RWPE1 (cell line): ENCODE data around the gene DIP2A.

Experiments used
- CTCF ChIA-PET: fragments of 350-600 bp; sonication (Branson Sonifier 250); formaldehyde crosslinking; extraction: SDS; loops from one replicate; lab custom pipeline; 2021; lab: Yijun Ruan, JAX
- POLR2A ChIA-PET: fragments of 400-600 bp; formaldehyde crosslinking; extraction: SDS; loops from one replicate; lab custom pipeline; 2020; ENCODE audit warnings: antibody characterized with exemption; ENCODE audit not compliant: low non-redundant PET; lab: Yijun Ruan, JAX
- DNase-seq: peaks from one replicate; pipeline ENCODE4 v3.0.0; 2012; ENCODE audit warnings: low spot score
- H3K27ac ChIP-seq: fragments of 450-650 bp; 2 replicates; pipeline ENCODE4 v1.5.1; 2017
- TF ChIP-seq, protein P1 (sequence below): fragments of 450-650 bp; conservative IDR thresholded peaks from 2 replicates; pipeline ENCODE4 v1.5.1; 2017; ENCODE audit warnings: low read depth, mild to moderate bottlenecking

DIP2A gene, protein sequence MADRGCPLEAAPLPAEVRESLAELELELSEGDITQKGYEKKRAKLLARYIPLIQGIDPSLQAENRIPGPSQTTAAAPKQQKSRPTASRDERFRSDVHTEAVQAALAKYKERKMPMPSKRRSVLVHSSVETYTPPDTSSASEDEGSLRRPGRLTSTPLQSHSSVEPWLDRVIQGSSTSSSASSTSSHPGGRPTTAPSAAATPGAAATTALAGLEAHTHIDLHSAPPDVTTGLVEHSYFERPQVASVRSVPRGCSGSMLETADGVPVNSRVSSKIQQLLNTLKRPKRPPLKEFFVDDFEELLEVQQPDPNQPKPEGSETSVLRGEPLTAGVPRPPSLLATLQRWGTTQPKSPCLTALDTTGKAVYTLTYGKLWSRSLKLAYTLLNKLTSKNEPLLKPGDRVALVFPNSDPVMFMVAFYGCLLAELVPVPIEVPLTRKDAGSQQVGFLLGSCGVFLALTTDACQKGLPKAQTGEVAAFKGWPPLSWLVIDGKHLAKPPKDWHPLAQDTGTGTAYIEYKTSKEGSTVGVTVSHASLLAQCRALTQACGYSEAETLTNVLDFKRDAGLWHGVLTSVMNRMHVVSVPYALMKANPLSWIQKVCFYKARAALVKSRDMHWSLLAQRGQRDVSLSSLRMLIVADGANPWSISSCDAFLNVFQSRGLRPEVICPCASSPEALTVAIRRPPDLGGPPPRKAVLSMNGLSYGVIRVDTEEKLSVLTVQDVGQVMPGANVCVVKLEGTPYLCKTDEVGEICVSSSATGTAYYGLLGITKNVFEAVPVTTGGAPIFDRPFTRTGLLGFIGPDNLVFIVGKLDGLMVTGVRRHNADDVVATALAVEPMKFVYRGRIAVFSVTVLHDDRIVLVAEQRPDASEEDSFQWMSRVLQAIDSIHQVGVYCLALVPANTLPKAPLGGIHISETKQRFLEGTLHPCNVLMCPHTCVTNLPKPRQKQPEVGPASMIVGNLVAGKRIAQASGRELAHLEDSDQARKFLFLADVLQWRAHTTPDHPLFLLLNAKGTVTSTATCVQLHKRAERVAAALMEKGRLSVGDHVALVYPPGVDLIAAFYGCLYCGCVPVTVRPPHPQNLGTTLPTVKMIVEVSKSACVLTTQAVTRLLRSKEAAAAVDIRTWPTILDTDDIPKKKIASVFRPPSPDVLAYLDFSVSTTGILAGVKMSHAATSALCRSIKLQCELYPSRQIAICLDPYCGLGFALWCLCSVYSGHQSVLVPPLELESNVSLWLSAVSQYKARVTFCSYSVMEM (N-terminal part only)

DNA sequence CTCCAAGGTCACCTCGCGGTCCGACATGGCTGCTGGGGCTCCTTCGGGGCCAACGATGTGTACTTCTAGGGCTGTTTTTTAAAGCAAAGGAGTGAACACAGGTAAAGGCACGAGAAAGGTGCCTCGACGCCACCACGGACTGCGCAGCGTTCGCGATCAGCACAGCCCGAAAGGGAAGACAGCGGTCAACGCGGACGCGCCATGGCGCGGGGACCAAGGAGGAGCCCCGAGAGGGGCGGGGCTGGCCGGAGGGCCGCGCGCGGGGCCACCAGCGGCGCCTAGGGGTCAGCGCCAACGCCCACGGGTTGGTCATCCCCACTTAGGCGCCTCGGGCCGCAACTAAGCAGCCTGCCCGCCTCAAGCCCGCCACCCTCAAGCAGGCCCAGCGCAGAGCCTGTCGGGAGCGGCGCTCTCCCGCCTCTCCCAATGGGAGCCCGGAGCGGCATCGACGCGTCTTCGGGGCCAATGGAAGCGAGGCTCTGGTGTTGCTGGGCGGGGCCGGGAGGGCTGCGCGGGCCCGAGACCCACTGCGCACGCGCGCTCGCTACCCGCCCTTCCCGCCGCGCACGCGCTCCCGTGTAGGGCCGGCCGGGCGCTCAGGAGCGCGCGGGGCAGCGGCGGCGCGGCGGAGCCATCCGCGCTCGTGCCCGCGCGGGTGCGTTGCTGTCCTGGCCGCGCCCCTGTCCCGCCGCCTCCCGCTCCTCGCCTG is at the start of gene DIP2A:
TSS of gene DIP2A (plus strand) at position 577 of the 709 bp plus-strand sequence. CDS start 241 bp downstream, outside the sequence.
- TF ChIP-seq, protein P1, sequence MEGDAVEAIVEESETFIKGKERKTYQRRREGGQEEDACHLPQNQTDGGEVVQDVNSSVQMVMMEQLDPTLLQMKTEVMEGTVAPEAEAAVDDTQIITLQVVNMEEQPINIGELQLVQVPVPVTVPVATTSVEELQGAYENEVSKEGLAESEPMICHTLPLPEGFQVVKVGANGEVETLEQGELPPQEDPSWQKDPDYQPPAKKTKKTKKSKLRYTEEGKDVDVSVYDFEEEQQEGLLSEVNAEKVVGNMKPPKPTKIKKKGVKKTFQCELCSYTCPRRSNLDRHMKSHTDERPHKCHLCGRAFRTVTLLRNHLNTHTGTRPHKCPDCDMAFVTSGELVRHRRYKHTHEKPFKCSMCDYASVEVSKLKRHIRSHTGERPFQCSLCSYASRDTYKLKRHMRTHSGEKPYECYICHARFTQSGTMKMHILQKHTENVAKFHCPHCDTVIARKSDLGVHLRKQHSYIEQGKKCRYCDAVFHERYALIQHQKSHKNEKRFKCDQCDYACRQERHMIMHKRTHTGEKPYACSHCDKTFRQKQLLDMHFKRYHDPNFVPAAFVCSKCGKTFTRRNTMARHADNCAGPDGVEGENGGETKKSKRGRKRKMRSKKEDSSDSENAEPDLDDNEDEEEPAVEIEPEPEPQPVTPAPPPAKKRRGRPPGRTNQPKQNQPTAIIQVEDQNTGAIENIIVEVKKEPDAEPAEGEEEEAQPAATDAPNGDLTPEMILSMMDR = no peak
- peak; percentile 99 for DNase-seq
- ChIA-PET POLR2A (no interaction called here), CTCF (interaction anchor here (0.7 to 1.1 kb wide), 2 partner anchors 54 to 206 kb away, joined by 3 read pairs; no protein-coding TSS in a partner anchor)
- peak within 1 kb of the TSS; percentile 92 for H3K27ac ChIP-seq

DNA sequence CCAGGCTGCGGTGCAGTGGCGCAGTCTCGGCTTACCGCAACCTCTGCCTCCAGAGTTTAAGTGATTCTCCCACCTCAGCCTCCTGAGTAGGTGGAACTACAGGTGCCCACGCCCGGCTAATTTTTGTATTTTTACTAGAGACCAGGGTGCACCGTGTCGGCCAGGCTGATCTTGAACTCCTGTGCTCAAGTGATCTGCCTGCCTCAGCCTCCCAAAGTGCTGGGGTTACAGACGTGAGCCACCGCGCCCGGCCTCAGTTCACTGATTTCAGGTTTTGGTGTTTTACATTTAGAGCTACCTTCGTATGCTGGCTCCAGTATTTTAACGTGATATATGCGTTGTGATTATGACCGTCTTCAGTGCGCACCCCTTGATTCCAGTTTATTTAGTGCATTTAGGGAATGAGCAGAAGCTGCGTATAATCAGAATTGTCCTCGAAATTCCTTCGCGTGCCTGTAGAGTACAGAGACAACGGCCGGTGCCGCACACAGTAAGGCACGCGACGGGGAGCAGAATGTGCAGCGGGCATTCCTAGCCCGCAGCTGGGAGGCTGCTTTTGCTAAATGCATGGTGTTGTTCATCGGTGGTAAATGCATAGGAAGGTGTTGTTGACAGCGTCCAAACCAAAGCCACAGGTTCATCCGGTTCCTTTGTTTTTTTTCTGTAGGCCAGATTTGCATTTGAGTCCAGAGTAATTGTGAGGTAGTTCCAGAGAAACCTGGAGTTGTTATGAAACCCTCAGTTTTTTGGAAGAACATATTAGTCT is 48.9 kb upstream of the DIP2A start:
- CTCF ChIA-PET = interaction anchor here (0.6 kb wide), 1 partner anchor 11 kb away, joined by 4 read pairs; no protein-coding TSS in a partner anchor
- POLR2A ChIA-PET = no interaction called here
- no peak overlapping the region for H3K27ac ChIP-seq
- no peak for DNase-seq
- TF ChIP-seq, protein P1 = no peak

DNA sequence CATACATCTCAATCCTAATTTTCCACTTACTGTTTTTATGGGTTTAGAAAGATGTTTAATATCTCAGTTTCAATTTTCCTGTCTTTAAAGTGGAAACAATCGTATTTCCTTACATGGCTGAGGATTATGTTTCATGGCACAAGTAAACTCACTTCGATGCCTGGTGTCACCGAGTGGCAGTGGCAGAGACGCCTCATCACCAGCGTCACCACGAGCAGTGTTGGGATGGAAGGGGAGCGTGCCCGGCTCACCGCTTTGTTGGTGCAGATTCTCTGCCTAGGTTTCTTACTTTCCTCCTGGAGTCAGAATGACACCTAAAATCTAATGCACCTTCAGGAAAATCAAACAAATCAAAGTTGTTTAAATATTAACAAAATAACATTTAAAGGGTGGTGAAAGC is 48.2 kb upstream of the DIP2A start:
- DNase-seq = no peak
- TF ChIP-seq, protein P1 = no peak
- ChIA-PET CTCF (no interaction called here), POLR2A (no interaction called here)
- H3K27ac ChIP-seq = peak overlapping the region; percentile 22; the same call in 1 of the 2 replicates

DNA sequence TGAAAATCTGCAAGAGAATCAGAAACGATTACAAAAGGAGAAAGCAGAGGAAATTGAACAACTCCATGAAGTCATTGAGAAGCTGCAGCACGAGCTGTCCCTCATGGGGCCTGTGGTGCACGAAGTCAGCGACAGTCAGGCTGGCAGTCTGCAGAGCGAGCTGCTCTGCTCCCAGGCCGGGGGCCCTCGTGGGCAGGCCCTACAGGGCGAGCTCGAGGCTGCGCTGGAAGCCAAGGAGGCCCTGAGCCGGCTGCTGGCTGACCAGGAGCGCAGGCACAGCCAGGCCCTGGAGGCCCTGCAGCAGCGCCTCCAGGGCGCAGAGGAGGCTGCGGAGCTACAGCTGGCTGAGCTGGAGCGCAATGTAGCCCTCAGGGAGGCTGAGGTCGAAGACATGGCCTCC is 47.5 kb upstream of the DIP2A start:
- TF ChIP-seq, protein P1 = no peak
- CTCF ChIA-PET = interaction anchor here (0.5 to 0.6 kb wide), 2 partner anchors 111 to 168 kb away, joined by 3 read pairs; no protein-coding TSS in a partner anchor
- POLR2A ChIA-PET = no interaction called here
- peak overlapping the region; percentile 22 for H3K27ac ChIP-seq
- no peak for DNase-seq

DNA sequence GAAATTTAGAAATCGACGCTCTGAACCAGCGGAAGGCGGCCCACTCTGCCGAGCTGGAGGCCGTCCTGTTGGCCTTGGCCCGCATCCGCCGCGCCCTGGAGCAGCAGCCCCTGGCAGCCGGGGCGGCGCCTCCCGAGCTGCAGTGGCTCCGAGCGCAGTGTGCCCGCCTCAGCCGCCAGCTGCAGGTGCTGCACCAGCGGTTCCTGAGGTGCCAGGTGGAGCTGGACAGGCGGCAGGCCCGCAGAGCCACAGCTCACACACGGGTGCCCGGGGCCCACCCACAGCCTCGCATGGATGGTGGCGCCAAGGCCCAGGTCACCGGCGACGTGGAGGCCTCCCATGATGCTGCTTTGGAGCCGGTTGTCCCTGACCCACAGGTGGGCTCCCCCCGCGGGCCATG is 47.0 kb upstream of the DIP2A start:
- POLR2A ChIA-PET = no interaction called here
- CTCF ChIA-PET = interaction anchor here (0.5 to 0.8 kb wide), 3 partner anchors 10 to 169 kb away, joined by 3 read pairs; no protein-coding TSS in a partner anchor
- H3K27ac ChIP-seq = peak overlapping the region; percentile 22; the same call in 1 of the 2 replicates
- TF ChIP-seq, protein P1 = no peak
- DNase-seq = no peak
